Measurements from ENCODE around the gene INPP5D. TPM values are rescaled to one million over a fixed set of nuclear protein-coding genes. Genes with fewer than 3 reads are reported as not detected.

INPP5D gene
- total and polyA plus RNA-seq, 2 of the 13 experiments (the other 11 are each of a cell fraction or from before 2014, with no cell fraction given) = 16.7 to 18.0 TPM

DNA sequence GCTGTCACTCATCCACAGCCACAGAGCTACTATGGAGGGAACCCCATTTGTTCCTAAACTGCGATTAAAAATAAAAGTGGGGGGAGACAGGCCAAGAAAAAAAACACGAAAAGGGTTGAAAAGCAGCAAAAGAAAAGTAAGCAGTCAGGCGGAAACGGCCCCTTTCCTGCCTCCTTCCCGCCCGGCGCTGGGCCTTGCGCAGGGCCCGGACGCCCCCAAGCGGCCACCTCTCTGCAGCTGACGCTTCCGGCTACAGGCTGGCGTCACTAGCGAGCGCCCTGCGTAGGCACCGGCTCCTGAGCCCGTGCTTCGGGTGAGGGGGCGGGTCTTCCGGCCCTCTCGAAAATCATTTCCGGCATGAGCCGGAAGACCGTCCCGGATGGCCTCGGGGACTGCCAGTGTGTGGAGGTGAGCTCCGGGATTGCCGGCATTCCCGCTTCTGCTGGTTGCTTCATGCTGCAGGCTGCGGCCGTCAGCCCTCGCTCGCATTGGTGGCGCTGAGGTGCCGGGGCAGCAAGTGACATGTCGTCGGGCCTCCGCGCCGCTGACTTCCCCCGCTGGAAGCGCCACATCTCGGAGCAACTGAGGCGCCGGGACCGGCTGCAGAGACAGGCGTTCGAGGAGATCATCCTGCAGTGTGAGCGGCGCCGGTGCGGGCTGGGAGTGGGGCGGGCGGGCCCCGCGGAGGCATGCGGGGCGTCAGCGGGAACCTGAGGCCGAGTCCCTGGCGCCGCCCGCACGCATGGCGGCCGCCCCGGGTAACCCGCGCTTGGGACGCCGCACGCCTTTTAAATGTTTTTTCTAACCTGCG lies 191.4 kb downstream of the INPP5D start, which contains the start of gene ATG16L1 (continued):
- TF ChIP-seq, protein P1, sequence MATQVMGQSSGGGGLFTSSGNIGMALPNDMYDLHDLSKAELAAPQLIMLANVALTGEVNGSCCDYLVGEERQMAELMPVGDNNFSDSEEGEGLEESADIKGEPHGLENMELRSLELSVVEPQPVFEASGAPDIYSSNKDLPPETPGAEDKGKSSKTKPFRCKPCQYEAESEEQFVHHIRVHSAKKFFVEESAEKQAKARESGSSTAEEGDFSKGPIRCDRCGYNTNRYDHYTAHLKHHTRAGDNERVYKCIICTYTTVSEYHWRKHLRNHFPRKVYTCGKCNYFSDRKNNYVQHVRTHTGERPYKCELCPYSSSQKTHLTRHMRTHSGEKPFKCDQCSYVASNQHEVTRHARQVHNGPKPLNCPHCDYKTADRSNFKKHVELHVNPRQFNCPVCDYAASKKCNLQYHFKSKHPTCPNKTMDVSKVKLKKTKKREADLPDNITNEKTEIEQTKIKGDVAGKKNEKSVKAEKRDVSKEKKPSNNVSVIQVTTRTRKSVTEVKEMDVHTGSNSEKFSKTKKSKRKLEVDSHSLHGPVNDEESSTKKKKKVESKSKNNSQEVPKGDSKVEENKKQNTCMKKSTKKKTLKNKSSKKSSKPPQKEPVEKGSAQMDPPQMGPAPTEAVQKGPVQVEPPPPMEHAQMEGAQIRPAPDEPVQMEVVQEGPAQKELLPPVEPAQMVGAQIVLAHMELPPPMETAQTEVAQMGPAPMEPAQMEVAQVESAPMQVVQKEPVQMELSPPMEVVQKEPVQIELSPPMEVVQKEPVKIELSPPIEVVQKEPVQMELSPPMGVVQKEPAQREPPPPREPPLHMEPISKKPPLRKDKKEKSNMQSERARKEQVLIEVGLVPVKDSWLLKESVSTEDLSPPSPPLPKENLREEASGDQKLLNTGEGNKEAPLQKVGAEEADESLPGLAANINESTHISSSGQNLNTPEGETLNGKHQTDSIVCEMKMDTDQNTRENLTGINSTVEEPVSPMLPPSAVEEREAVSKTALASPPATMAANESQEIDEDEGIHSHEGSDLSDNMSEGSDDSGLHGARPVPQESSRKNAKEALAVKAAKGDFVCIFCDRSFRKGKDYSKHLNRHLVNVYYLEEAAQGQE (IDR thresholded peaks at IDR 0.05; ENCODE audit: borderline replicate concordance in 1 of 2, low read depth in 1 of 2, low read length in 2 of 2) = peak in 1 of 2 experiments; percentile 22; a peak in 1 of 4 replicates
- TF ChIP-seq ESRRA (CRISPR knock-in tag; IDR thresholded peaks at IDR 0.05; ENCODE audit: low read depth) (peak; percentile 77; the same call in 1 of the 2 replicates), SCMH1 (CRISPR knock-in tag; IDR thresholded peaks at IDR 0.05; ENCODE audit: borderline replicate concordance) (no peak), KAT2B (IDR thresholded peaks at IDR 0.05; ENCODE audit: borderline replicate concordance, low read depth, low read length) (no peak), AKAP8 (CRISPR knock-in tag; IDR thresholded peaks at IDR 0.05) (no peak), PAF1 (CRISPR knock-in tag; IDR thresholded peaks at IDR 0.05) (no peak), ARNT2 (CRISPR knock-in tag; IDR thresholded peaks at IDR 0.05; ENCODE audit: low read depth) (peak; percentile 92), ZSCAN25 (CRISPR knock-in tag; IDR thresholded peaks at IDR 0.05) (no peak; the same call in 1 of the 2 replicates), ZBTB7B (CRISPR knock-in tag; IDR thresholded peaks at IDR 0.05) (peak; percentile 64), JUNB (CRISPR knock-in tag; IDR thresholded peaks at IDR 0.05; ENCODE audit: borderline replicate concordance) (no peak), ZNF263 (CRISPR knock-in tag; IDR thresholded peaks at IDR 0.05) (peak; percentile 41; the same call in 1 of the 2 replicates), CHD2 (IDR thresholded peaks at IDR 0.05; ENCODE audit: low read depth, low read length) (peak; percentile 21; the same call in 1 of the 2 replicates), SMYD3 (CRISPR knock-in tag; IDR thresholded peaks at IDR 0.05) (peak; percentile 89; the same call in 1 of the 2 replicates), TBL1XR1 (IDR thresholded peaks at IDR 0.05; ENCODE audit: borderline replicate concordance, low read length, partially characterized antibody) (no peak), U2AF2 (IDR thresholded peaks at IDR 0.05; ENCODE audit: low read depth, low read length) (0 out of 2 replicates have a peak, but pooled peaks have one; percentile 79), SIN3B (IDR thresholded peaks at IDR 0.05; ENCODE audit: low read length) (peak; percentile 87), SP140L (CRISPR knock-in tag; IDR thresholded peaks at IDR 0.05; ENCODE audit: borderline replicate concordance) (peak; percentile 86), ZNF430 (CRISPR knock-in tag; IDR thresholded peaks at IDR 0.05) (no peak), ZNF572 (CRISPR knock-in tag; IDR thresholded peaks at IDR 0.05) (peak; percentile 92; the same call in 1 of the 2 replicates), ZSCAN29 (CRISPR knock-in tag; conservative IDR thresholded peaks at IDR 0.05) (no peak; the same call in 1 of the 2 replicates)
- TF ChIP-seq, protein P2, sequence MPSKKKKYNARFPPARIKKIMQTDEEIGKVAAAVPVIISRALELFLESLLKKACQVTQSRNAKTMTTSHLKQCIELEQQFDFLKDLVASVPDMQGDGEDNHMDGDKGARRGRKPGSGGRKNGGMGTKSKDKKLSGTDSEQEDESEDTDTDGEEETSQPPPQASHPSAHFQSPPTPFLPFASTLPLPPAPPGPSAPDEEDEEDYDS (CRISPR knock-in tag; IDR thresholded peaks at IDR 0.05) = peak; percentile 77
- TF ChIP-seq, protein P3, sequence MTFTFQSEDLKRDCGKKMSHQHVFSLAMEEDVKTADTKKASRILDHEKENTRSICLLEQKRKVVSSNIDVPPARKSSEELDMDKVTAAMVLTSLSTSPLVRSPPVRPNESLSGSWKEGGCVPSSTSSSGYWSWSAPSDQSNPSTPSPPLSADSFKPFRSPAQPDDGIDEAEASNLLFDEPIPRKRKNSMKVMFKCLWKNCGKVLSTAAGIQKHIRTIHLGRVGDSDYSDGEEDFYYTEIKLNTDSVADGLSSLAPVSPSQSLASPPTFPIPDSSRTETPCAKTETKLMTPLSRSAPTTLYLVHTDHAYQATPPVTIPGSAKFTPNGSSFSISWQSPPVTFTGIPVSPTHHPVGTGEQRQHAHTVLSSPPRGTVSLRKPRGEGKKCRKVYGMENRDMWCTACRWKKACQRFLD (CRISPR knock-in tag; IDR thresholded peaks at IDR 0.05; ENCODE audit: borderline replicate concordance) = peak; percentile 96
- TF ChIP-seq, protein P4, sequence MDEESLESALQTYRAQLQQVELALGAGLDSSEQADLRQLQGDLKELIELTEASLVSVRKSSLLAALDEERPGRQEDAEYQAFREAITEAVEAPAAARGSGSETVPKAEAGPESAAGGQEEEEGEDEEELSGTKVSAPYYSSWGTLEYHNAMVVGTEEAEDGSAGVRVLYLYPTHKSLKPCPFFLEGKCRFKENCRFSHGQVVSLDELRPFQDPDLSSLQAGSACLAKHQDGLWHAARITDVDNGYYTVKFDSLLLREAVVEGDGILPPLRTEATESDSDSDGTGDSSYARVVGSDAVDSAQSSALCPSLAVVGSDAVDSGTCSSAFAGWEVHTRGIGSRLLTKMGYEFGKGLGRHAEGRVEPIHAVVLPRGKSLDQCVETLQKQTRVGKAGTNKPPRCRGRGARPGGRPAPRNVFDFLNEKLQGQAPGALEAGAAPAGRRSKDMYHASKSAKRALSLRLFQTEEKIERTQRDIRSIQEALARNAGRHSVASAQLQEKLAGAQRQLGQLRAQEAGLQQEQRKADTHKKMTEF (CRISPR knock-in tag; IDR thresholded peaks at IDR 0.05) = peak; percentile 98
